Activated CD4-positive, alpha-beta T cell treated with anti-CD3 and anti-CD28 coated beads, Interleukin-2, amount 10 ng/mL, durations not matched to agents 7 days and 5 days (primary cell): ENCODE data around the gene FNBP1L. TPM values are rescaled to one million over a fixed set of nuclear protein-coding genes. Genes with fewer than 3 reads are reported as not detected.
"Not testable (repeated sequence)": the region's sequence is repeated elsewhere in the genome, so short reads cannot be mapped to it uniquely, and the experiment has no call there.

Experiments
- CTCF ChIA-PET: fragments of 350-600 bp; sonication (Branson Sonifier 250); formaldehyde crosslinking; loops from one replicate; lab custom pipeline; 2021; ENCODE audit warnings: antibody characterized with exemption; lab: Charles Lee
- POLR2A ChIA-PET: fragments of 350-600 bp; sonication (Branson Sonifier 250); formaldehyde crosslinking; loops from one replicate; lab custom pipeline; 2021; ENCODE audit warnings: antibody characterized with exemption; lab: Charles Lee
- DNase-seq: peaks from one replicate; pipeline ENCODE4 v3.0.0-alpha.2; 2020
- H3K27ac Mint-ChIP-seq: one replicate; pipeline ENCODE4 v1.8.0; 2021; ENCODE audit warnings: mild to moderate bottlenecking, moderate library complexity, mixed read lengths
- H3K27me3 Mint-ChIP-seq: one replicate; pipeline ENCODE4 v1.8.0; 2021; ENCODE audit warnings: mixed read lengths
- H3K36me3 Mint-ChIP-seq: one replicate; pipeline ENCODE4 v1.8.0; 2021; ENCODE audit warnings: low read depth, mixed read lengths
- H3K4me1 Mint-ChIP-seq: one replicate; pipeline ENCODE4 v1.8.0; 2021; ENCODE audit warnings: mixed read lengths
- H3K4me3 Mint-ChIP-seq: one replicate; pipeline ENCODE4 v1.8.0; 2021; ENCODE audit warnings: mild to moderate bottlenecking, moderate library complexity, mixed read lengths
- H3K9me3 Mint-ChIP-seq: one replicate; pipeline ENCODE4 v1.8.0; 2021; ENCODE audit warnings: mixed read lengths
- total RNA-seq, 2 experiments: library from RNA; stranded (reverse); gene quantifications; one replicate each; pipeline ENCODE4 v1.2.3, GENCODE V29; 2021

FNBP1L gene
- total RNA-seq, 2 experiments from 2014 or later, result 0.40 to 0.58 TPM

DNA sequence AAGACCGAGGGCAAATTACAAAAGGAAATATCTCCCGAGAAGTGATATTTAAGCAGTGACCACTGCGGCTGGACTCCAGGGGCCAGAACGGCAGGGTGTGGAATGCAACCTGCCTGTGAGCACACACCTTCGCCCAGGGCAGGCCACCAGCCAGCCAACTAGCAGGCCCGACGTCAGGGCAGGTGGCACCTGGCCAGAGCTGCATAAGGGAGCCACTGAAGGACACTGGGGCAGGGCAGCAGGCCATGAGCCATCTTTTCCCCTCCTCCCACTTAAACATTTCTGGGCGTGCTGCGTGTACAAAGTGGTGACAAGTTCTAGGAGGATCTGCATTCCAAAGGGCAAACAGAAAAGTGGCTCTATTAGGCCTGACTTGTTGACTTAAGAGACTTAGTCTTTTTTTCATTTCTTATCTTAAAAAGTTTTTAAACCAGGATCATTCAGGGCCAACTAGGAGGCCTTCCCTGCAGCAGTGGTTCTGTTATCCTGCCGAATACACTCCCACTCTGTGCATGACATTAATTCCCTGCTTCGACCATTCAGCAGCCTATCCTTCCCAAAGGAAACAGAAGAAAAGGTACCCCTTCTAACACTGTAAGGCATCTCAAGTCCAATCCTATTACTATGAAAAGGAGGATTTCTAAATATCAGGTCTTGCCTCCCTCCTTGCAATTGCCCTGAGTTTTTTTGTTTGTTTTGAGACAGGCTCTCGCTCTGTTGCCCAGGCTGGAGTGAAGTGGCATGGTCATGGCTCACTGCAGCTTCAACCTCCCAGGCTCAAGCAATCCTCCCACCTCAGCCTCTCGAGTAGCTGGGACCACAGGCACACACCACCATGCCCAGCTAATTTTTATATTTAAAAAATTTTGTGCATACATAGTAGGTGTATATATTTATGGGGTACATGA, 137.4 kb downstream of the FNBP1L start:
- ChIA-PET CTCF (interaction anchor here (0.6 kb wide), 1 partner anchor 45 kb away, joined by 3 read pairs; no protein-coding TSS in a partner anchor), POLR2A (no interaction called here)
- Mint-ChIP-seq H3K27ac (no peak overlapping the region), H3K4me3 (no peak overlapping the region), H3K9me3 (no peaks in the 10 kb centered on the region), H3K27me3 (no peaks in the 10 kb centered on the region), H3K4me1 (peaks cover 8% of the 10 kb centered on the region), H3K36me3 (no peaks in the 10 kb centered on the region)
- no peak for DNase-seq

DNA sequence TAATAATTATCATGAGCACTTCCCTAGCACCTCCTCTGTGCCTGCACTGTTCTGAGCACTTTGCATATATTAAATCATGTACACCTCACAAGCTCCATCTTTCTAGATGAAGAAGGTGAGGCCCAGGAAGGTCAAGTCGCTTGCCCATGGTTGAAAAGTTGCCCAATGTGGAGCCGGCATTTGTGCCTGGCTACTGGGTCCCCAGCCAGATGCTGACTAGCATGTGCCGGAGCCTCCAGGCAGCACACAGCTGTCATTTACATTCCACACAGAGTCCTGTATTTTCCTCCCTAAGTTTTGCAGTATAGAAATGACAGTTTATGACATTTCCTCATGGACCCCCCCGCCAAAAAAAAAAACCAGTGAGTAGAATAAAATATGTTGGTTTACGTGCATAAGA, 139.4 kb downstream of the FNBP1L start:
- H3K36me3 Mint-ChIP-seq, result no peaks in the 10 kb centered on the region
- H3K9me3 Mint-ChIP-seq, result no peaks in the 10 kb centered on the region
- no peak overlapping the region for H3K27ac Mint-ChIP-seq
- peaks cover 20% of the 10 kb centered on the region for H3K4me1 Mint-ChIP-seq
- no peak for DNase-seq
- H3K4me3 Mint-ChIP-seq, result no peak overlapping the region
- POLR2A ChIA-PET, result no interaction called here
- CTCF ChIA-PET, result interaction anchor here (0.7 to 1.1 kb wide), 2 partner anchors 10 to 96 kb away, joined by 3 to 5 read pairs; no protein-coding TSS in a partner anchor
- no peaks in the 10 kb centered on the region for H3K27me3 Mint-ChIP-seq

DNA sequence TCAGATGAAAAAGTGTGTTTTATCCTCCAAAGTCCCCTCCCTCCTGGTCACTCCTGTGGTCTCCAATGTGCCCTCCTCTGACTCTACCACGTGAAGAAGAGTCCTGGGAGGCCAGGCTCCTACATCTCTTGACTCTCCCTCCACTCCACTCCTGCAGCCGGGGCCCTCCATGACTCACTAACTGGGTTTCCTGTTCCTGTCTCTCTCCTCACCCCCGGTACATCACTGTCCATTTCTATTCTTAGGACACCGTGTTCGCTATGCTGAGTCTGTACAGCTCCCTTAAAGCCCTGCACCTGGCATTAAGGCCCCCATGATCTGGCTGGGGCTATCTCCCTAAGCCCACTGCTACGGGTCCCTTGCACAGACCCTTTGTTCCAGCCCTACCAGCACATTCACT, 140.3 kb downstream of the FNBP1L start:
- no peaks in the 10 kb centered on the region for H3K9me3 Mint-ChIP-seq
- DNase-seq, result no peak
- H3K4me1 Mint-ChIP-seq, result peaks cover 20% of the 10 kb centered on the region
- H3K27me3 Mint-ChIP-seq, result no peaks in the 10 kb centered on the region
- H3K4me3 Mint-ChIP-seq, result no peak overlapping the region
- CTCF ChIA-PET, result interaction anchor here (0.7 to 1.1 kb wide), 2 partner anchors 21 to 97 kb away, joined by 3 read pairs; no protein-coding TSS in a partner anchor
- no peaks in the 10 kb centered on the region for H3K36me3 Mint-ChIP-seq
- POLR2A ChIA-PET, result no interaction called here
- H3K27ac Mint-ChIP-seq, result no peak overlapping the region

DNA sequence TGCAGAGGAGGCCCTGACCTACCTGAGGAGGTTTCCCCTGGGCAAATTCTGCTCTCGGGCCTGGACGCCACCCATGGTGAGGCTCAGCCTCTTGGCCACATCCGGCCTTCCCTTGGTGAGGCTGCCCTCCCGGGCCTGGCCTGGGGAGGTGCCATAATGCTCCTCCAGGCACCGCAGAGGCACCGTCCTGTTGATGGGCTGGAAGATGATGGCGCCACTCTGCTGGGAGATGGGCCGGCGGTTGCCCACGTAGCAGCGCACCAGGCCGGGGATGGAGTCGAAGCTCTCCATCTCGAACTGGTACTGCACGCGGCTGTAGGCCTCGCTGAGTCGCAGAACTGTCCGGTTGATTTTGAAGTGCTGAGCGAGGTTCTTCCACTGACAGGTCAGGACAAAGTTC, 141.0 kb downstream of the FNBP1L start:
- Mint-ChIP-seq H3K4me3 (no peak overlapping the region), H3K27ac (no peak overlapping the region), H3K36me3 (no peaks in the 10 kb centered on the region), H3K4me1 (peaks cover 20% of the 10 kb centered on the region), H3K9me3 (no peaks in the 10 kb centered on the region), H3K27me3 (no peaks in the 10 kb centered on the region)
- ChIA-PET CTCF (interaction anchor here (0.6 to 1.1 kb wide), 3 partner anchors 20 to 1108 kb away, joined by 3 read pairs; no protein-coding TSS in a partner anchor), POLR2A (no interaction called here)
- no peak for DNase-seq

DNA sequence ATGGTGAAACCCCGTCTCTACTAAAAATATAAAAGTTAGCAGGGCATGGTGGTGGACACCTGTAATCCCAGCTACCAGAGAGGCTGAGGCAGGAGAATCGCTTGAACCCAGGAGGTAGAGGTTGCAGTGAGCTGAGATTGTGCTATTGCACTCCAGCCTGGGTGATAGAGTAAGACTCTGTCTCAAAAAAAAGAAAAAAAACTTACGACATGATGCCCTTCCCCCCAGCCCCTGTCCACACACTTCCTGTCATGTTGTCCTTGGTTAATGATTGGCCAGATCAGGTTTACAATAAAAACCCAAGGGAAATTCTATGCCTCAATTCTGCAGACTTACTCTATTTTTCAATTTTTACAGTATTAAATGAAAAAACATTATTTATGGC, 143.4 kb downstream of the FNBP1L start:
- H3K4me3 Mint-ChIP-seq, H3K27ac Mint-ChIP-seq, H3K9me3 Mint-ChIP-seq, DNase-seq, CTCF ChIA-PET, H3K36me3 Mint-ChIP-seq, POLR2A ChIA-PET, H3K27me3 Mint-ChIP-seq: not testable (repeated sequence)
- H3K4me1 Mint-ChIP-seq, result peaks cover 20% of the 10 kb centered on the region

DNA sequence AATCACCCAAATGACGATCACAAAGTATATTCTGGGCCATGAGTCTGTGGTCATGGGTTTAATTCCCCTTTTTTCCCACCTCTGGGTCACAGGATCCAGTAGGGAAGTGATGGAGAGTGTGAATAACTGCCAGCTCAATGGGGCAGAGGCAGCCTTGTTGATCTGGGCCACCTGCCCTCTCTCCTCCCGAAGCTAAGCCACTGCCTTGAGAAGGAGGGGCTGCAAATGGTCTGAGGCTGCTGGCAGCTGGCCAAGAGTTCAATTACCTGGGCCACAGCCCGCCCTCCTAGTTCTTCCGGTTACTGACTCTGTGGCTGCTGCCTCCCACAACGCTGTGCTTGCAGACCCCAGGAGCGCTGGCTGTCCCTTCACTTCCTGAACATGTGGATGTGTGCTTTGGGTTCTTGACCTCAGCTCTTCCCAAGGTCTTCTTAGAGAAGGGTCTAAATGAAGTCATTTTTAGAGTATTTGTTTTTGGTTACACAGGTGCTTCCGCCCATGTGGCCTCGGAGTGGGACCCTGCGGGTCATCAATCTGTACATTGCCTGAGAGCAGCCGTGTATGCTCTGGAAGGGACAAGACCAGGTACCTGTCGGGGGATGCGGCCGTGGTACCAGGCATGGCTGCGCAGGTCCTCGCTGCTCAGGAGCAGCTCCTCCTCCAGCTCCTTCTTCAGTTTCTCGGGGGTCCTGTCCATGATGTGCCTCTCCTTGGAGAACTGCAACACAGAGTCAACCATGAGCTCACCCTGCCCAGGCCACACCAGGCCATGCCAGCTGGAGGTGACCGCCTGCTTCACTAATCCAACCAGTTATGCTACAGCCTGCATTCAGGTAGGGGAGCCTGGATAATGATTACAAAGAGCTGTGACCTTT, 144.0 kb downstream of the FNBP1L start:
- Mint-ChIP-seq H3K27me3 (peaks cover 11% of the 10 kb centered on the region), H3K36me3 (no peaks in the 10 kb centered on the region), H3K9me3 (no peaks in the 10 kb centered on the region), H3K4me1 (peaks cover 20% of the 10 kb centered on the region), H3K27ac (no peak overlapping the region), H3K4me3 (no peak overlapping the region)
- DNase-seq, result no peak
- ChIA-PET POLR2A (no interaction called here), CTCF (no interaction called here)

DNA sequence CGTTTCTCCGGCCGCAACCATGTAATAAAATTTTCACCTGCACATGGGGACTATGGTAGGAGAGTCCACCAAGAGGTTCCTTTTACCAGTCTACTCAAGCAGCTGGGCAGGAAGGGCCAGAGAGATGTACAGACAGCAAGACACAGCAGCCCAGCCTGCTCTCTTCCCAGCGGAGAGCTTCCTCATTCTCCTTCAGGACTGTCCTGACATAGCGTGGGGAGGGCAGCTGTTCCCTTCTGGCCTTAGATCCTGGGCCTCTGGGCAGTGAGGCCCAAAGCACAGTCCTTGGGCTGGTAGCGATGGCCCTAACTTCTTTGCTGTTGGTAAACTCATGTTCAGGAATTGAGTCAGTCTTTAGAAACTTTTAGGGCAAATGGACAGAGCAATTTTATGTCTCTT, 144.6 kb downstream of the FNBP1L start:
- ChIA-PET POLR2A (no interaction called here), CTCF (no interaction called here)
- Mint-ChIP-seq H3K9me3 (no peaks in the 10 kb centered on the region), H3K27ac (no peak overlapping the region), H3K36me3 (no peaks in the 10 kb centered on the region), H3K4me1 (peaks cover 20% of the 10 kb centered on the region), H3K4me3 (no peak overlapping the region), H3K27me3 (peaks cover 12% of the 10 kb centered on the region)
- DNase-seq, result no peak

DNA sequence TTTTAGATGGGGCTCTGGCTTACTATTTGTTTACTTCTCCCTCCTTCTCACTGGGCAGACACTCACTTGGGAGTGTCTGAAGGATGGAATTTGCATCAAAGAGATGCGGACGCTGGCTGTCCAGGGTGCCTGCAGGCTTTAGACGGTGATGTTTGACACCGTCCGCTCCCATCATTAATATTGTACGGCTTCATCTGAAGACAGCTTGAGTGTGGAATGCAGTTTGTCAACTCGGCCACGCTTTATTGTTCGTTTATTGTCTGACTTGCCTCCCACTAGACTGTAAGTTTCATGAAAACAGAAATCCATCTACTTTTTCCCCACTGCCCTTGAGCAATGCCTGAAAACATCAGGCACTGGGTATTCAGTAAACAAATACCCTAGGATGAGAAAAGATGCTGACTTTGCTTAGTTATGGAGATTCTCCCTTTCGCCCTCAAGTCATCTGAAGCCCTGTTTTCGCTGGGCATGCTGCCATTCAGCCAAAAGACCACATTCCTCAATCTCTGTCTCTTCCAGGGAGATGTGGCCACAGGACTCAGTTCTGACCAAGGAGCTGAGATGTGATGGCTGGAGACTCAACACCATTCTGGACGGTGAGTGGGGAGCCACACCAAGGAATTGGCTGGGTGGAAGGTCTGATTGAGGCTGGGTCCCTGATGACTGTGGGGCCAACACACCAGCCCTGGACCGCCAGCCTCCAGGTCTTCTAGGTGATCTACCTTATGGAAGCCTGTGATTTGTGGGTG, 146.1 kb downstream of the FNBP1L start:
- ChIA-PET POLR2A (no interaction called here), CTCF (interaction anchor here (1.2 kb wide), 1 partner anchor 13 kb away, joined by 3 read pairs; no protein-coding TSS in a partner anchor)
- H3K36me3 Mint-ChIP-seq, result no peaks in the 10 kb centered on the region
- H3K27me3 Mint-ChIP-seq, result peaks cover 12% of the 10 kb centered on the region
- H3K9me3 Mint-ChIP-seq, result no peaks in the 10 kb centered on the region
- H3K4me3 Mint-ChIP-seq, result no peak overlapping the region
- no peak for DNase-seq
- H3K4me1 Mint-ChIP-seq, result peaks cover 13% of the 10 kb centered on the region
- no peak overlapping the region for H3K27ac Mint-ChIP-seq

DNA sequence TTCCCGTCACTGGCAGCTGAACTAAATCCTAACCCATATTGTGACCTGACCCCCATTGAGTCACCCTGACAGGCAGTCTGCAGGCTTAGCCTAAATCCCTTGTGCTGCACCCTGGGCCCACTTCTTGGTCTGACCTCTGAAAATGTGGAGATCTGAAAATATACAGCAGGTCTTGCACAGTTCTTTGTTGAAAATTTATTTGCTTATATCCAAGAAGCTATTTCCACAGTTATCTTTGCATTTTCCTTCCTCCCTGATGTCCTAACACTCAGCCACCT, 146.6 kb downstream of the FNBP1L start:
- Mint-ChIP-seq H3K36me3 (no peaks in the 10 kb centered on the region), H3K4me1 (peaks cover 13% of the 10 kb centered on the region)
- CTCF ChIA-PET, result interaction anchor here (1.2 kb wide), 1 partner anchor 13 kb away, joined by 3 read pairs; no protein-coding TSS in a partner anchor

DNA sequence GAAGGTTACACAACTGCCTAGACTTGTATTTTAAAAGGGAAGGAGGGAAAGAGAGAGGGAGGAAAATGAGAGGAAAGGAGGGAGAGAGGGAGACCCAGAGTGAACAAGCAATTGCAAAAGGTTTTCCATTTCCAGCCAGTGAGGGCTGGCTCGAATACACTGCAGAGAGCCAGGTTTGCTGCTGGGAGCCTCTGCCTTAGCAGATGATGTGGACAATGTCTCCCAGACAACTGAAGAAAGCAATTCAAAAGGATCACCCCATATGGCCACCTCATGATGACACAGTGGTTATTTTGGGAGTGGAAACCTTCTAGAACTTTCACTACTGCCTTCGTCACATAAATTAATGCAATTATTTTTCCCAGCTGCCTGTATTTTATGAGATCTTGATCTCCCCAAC, 147.3 kb downstream of the FNBP1L start:
- H3K27me3 Mint-ChIP-seq, result peaks cover 12% of the 10 kb centered on the region
- POLR2A ChIA-PET, result no interaction called here

More for the DNA sequence above, 146.6 kb downstream of the FNBP1L start:
- no peak overlapping the region for H3K27ac Mint-ChIP-seq
- H3K27me3 Mint-ChIP-seq, result peaks cover 12% of the 10 kb centered on the region
- POLR2A ChIA-PET, result no interaction called here
- DNase-seq, result no peak
- no peak overlapping the region for H3K4me3 Mint-ChIP-seq
- no peaks in the 10 kb centered on the region for H3K9me3 Mint-ChIP-seq

DNA sequence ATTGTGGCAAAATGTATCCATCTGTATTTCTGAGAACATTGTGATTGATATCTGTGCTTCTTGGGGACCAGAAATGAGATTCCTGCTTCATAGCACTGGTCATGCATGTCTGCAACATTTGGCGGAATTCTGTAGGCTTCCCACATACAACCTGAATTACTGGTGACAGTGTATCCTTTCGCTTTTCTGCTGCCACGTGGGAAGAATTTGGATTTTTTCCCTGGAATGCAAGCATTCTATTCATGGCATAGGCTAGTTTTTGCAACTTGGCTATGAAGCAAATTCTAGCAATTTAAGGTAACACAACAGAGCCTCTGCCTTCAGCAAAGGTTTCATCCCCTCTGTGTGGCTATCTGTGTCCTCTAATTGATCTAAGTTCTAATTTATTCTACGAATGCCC, 147.8 kb downstream of the FNBP1L start:
- Mint-ChIP-seq H3K4me3 (no peak overlapping the region), H3K9me3 (no peaks in the 10 kb centered on the region), H3K27ac (no peak overlapping the region), H3K36me3 (no peaks in the 10 kb centered on the region), H3K27me3 (peaks cover 12% of the 10 kb centered on the region), H3K4me1 (peaks cover 10% of the 10 kb centered on the region)
- POLR2A ChIA-PET, result no interaction called here
- no peak for DNase-seq
- CTCF ChIA-PET, result interaction anchor here (0.9 kb wide), 1 partner anchor 220 kb away, joined by 3 read pairs; no protein-coding TSS in a partner anchor

More for the DNA sequence above, 147.3 kb downstream of the FNBP1L start:
- no peaks in the 10 kb centered on the region for H3K9me3 Mint-ChIP-seq
- H3K36me3 Mint-ChIP-seq, result no peaks in the 10 kb centered on the region
- peaks cover 12% of the 10 kb centered on the region for H3K4me1 Mint-ChIP-seq
- no peak overlapping the region for H3K4me3 Mint-ChIP-seq
- CTCF ChIA-PET, result no interaction called here
- no peak overlapping the region for H3K27ac Mint-ChIP-seq
- no peak for DNase-seq

DNA sequence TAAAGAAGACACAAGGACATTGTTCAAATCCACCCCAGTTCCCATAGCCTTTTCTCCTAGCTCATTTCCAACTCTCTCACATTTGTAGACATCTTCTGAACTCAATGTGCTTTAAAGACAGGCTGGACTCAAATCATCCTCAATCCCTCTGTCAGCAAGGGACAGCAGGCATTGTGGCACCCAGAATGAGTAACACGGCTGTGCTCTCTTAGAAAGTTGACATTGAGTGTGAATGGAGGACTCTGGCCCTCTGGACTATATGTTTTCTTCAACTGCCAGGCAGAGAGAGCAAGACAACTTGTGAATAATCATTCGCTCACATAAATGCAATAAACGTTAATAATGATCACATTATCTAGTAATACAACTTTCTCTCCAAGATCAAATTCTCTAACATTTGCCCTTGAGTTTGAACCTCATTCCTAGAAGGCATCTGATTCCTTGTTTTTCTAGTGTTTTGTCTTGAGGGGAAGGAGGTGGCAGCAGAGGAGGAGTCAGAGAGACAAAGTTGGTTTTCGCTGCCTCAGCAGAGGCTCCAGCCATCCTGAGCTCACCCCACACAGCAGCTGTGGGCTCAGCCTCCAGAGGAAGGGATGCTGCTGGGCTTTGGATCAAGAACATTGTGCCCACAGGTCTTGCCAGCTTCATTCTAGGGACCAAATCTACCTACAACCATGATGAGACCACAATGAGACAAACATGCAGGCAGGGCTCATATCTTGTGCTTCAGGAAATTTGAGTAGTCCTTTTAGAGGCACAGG, 148.6 kb downstream of the FNBP1L start:
- ChIA-PET CTCF (interaction anchor here (0.9 kb wide), 1 partner anchor 221 kb away, joined by 3 read pairs; no protein-coding TSS in a partner anchor), POLR2A (no interaction called here)
- no peaks in the 10 kb centered on the region for H3K9me3 Mint-ChIP-seq
- H3K36me3 Mint-ChIP-seq, result no peaks in the 10 kb centered on the region
- H3K27me3 Mint-ChIP-seq, result peaks cover 12% of the 10 kb centered on the region
- no peak overlapping the region for H3K27ac Mint-ChIP-seq
- DNase-seq, result no peak
- peaks cover 6% of the 10 kb centered on the region for H3K4me1 Mint-ChIP-seq
- H3K4me3 Mint-ChIP-seq, result no peak overlapping the region
